Body of pancreas (tissue), 4 donors: ENCODE results near the gene SRP19. TPM values are rescaled to one million over a fixed set of nuclear protein-coding genes. Genes with fewer than 3 reads are reported as not detected.

Experiments used
- ATAC-seq: fragments of 150-250 bp; one replicate; pipeline ENCODE4 v1.9.1; 2016
- DNase-seq, 4 donors: peaks; one replicate each; pipeline ENCODE4 v3.0.0-alpha.2; 2019
- H3K27ac ChIP-seq, 4 donors: fragments of 200-600 bp; sonication (generic); 1 replicate in 3 of 4; 2 replicates in 1 of 4; pipeline versions ENCODE4 v1.5.1 to v1.6.1; 2016 to 2019; ENCODE audit warnings: mild to moderate bottlenecking in 1 of 4, mixed read lengths in 1 of 4, moderate library complexity in 1 of 4
- H3K27me3 ChIP-seq, 2 donors: fragments of 200-600 bp; sonication (generic); one replicate each; pipeline ENCODE4 v1.6.0; 2016; ENCODE audit warnings: mild to moderate bottlenecking in 1 of 2
- H3K36me3 ChIP-seq, 2 donors: fragments of 200-600 bp; sonication (generic); replicated peaks in 1 of 2; 2 replicates each; pipeline ENCODE4 v1.5.1; 2016; ENCODE audit warnings: low read depth in 2 of 2; ENCODE audit not compliant: insufficient read depth in 1 of 2
- H3K4me1 ChIP-seq: fragments of 200-600 bp; sonication (generic); one replicate; pipeline ENCODE4 v1.6.0; 2016
- H3K4me3 ChIP-seq, 2 donors: fragments of 200-600 bp; sonication (generic); 1 replicate in 1 of 2; 2 replicates in 1 of 2; pipeline ENCODE4 v1.5.1; 2016 to 2019
- H3K9me3 ChIP-seq, 3 donors: fragments of 200-600 bp; sonication (generic); 1 replicate in 2 of 3; 2 replicates in 1 of 3; pipeline ENCODE4 v1.5.1; 2016
- CTCF ChIP-seq, 7 experiments: fragments of 450-650 bp in 4 of 7; fragments of 200-600 bp in 3 of 7; sonication (generic) in 3 of 7; IDR thresholded peaks; one replicate each; pipeline ENCODE4 v1.5.1; 2016 to 2019; ENCODE audit warnings: antibody characterized with exemption in 7 of 7
- POLR2A ChIP-seq, 3 donors: fragments of 450-650 bp; IDR thresholded peaks; one replicate each; pipeline ENCODE4 v1.6.1; 2016; ENCODE audit warnings: antibody characterized with exemption in 3 of 3, mild to moderate bottlenecking in 2 of 3
- WGBS, 2 donors: methylation state at CpG; one replicate each; pipeline ENCODE4 v1.1.5; 2017; 5-methylcytosine and 5-hydroxymethylcytosine counted together
- intact Hi-C: fragments of 100-400 bp; cut with DNase I; formaldehyde crosslinking; loops from one replicate; pipeline ENCODE4 v1.15.1; 2023
- total RNA-seq, 2 donors: library from RNA; depleted of rRNA; stranded (reverse); fragments of >200 nt; gene quantifications; one replicate each; pipeline ENCODE4 v1.1.0, GENCODE V29; 2016

SRP19 gene
- total RNA-seq, 2 donors from 2014 or later = 23.7 to 42.3 TPM

GRCh38 chr5:112846556-112846955 lies 14.5 kb upstream of the SRP19 start:
- Histone ChIP-seq H3K9me3 (no peaks in the 10 kb centered on the region), H3K4me1 (peaks cover 9% of the 10 kb centered on the region), H3K4me3 (no peak overlapping the region), H3K27ac (no peak overlapping the region), H3K36me3 (no peaks in the 10 kb centered on the region), H3K27me3 (no peaks in the 10 kb centered on the region)
- DNase-seq (no peak), ATAC-seq (no peak)
- TF ChIP-seq CTCF (IDR thresholded peaks at IDR 0.05) = no peak
- TF ChIP-seq POLR2A (IDR thresholded peaks at IDR 0.05) = no peak
- intact Hi-C loops = no loop called here
- WGBS, 2 donors = 84 to 88% methylated on average over 5 of the region's 5 CpGs

- H3K4me3 ChIP-seq = no peak overlapping the region
- no peak overlapping the region for H3K27ac ChIP-seq
- intact Hi-C loops = no loop called here
- H3K9me3 ChIP-seq = no peaks in the 10 kb centered on the region
- H3K27me3 ChIP-seq = no peaks in the 10 kb centered on the region
- no peaks in the 10 kb centered on the region for H3K36me3 ChIP-seq
- TF ChIP-seq POLR2A (IDR thresholded peaks at IDR 0.05) (no peak), CTCF (IDR thresholded peaks at IDR 0.05) (no peak)
- ATAC-seq (no peak), DNase-seq (no peak)
- peaks cover 9% of the 10 kb centered on the region for H3K4me1 ChIP-seq
These were observed 13.8 kb upstream of the SRP19 start for GRCh38 chr5:112847306-112847705.

- Histone ChIP-seq H3K36me3 (no peaks in the 10 kb centered on the region), H3K27me3 (no peaks in the 10 kb centered on the region), H3K9me3 (no peaks in the 10 kb centered on the region), H3K27ac (no peak overlapping the region), H3K4me1 (peaks cover 9% of the 10 kb centered on the region), H3K4me3 (no peak overlapping the region)
- intact Hi-C loops = no loop called here
- WGBS, 2 donors = 40% methylated on average over 8 of the region's 8 CpGs
- ATAC-seq (peak; percentile 92), DNase-seq (peak in 2 of 4 donors; percentile 12 to 30)
- TF ChIP-seq POLR2A (IDR thresholded peaks at IDR 0.05) (no peak), CTCF (IDR thresholded peaks at IDR 0.05) (peak; percentile 42 to 80 (median 69))
These were observed 12.8 kb upstream of the SRP19 start for GRCh38 chr5:112848116-112848811.

GRCh38 chr5:112849912-112850311 lies 11.2 kb upstream of the SRP19 start:
- ATAC-seq (no peak), DNase-seq (no peak)
- Histone ChIP-seq H3K9me3 (no peaks in the 10 kb centered on the region), H3K36me3 (no peaks in the 10 kb centered on the region), H3K27me3 (no peaks in the 10 kb centered on the region), H3K4me3 (no peak overlapping the region), H3K27ac (no peak overlapping the region), H3K4me1 (peaks cover 4% of the 10 kb centered on the region)
- TF ChIP-seq POLR2A (IDR thresholded peaks at IDR 0.05) (no peak), CTCF (IDR thresholded peaks at IDR 0.05) (no peak)
- intact Hi-C loops = no loop called here
- WGBS, 2 donors = 25 to 48% methylated on average over 2 of the region's 2 CpGs

- Histone ChIP-seq H3K4me3 (no peak overlapping the region), H3K36me3 (no peaks in the 10 kb centered on the region), H3K9me3 (no peaks in the 10 kb centered on the region), H3K27ac (no peak overlapping the region), H3K4me1 (no peaks in the 10 kb centered on the region), H3K27me3 (no peaks in the 10 kb centered on the region)
- DNase-seq = no peak
- no peak for ATAC-seq
- no peak for TF ChIP-seq CTCF (IDR thresholded peaks at IDR 0.05)
- no peak for TF ChIP-seq POLR2A (IDR thresholded peaks at IDR 0.05)
- WGBS, 2 donors = 76 to 84% methylated on average over 1 of the region's 1 CpG
- intact Hi-C loops = no loop called here
These were observed 6.4 kb upstream of the SRP19 start for GRCh38 chr5:112854651-112855050.
